A204.1 (cell line): ENCODE data around the gene CDCA7.
"Not testable (repeated sequence)": the region's sequence is repeated elsewhere in the genome, so short reads cannot be mapped to it uniquely, and the experiment has no call there.

ENCODE experiments used
- FAIRE-seq: peaks from 2 replicates; lab custom pipeline; 2012; peaks lifted over from hg19 to GRCh38; lab: Jason Lieb, UNC

The CDCA7 gene

GRCh38 chr2:173354582-173355131 lies at the start of gene CDCA7:
Gene CDCA7 (plus strand): TSS chr2:173354872. CDS start chr2:173354964, 92 bp downstream.
- no peak for FAIRE-seq

GRCh38 chr2:173305303-173305702 lies 49.4 kb upstream of the CDCA7 start:
- FAIRE-seq = no peak

GRCh38 chr2:173307293-173307692 lies 47.4 kb upstream of the CDCA7 start:
- FAIRE-seq = no peak

GRCh38 chr2:173309370-173309769 lies 45.3 kb upstream of the CDCA7 start:
- FAIRE-seq = not testable (repeated sequence)

- FAIRE-seq = no peak
Measured at GRCh38 chr2:173311844-173312606, 42.6 kb upstream of the CDCA7 start.

- FAIRE-seq = no peak
Measured at GRCh38 chr2:173323371-173323770, 31.3 kb upstream of the CDCA7 start.

GRCh38 chr2:173326806-173327205 lies 27.9 kb upstream of the CDCA7 start:
- FAIRE-seq = no peak

- FAIRE-seq = no peak
Measured at GRCh38 chr2:173327421-173327820, 27.3 kb upstream of the CDCA7 start.

GRCh38 chr2:173333003-173333402 lies 21.7 kb upstream of the CDCA7 start:
- FAIRE-seq = not testable (repeated sequence)

- no peak for FAIRE-seq
Measured at GRCh38 chr2:173339807-173340206, 14.9 kb upstream of the CDCA7 start.

GRCh38 chr2:173343921-173344320 lies 10.8 kb upstream of the CDCA7 start:
- FAIRE-seq = no peak

- no peak for FAIRE-seq
Measured at GRCh38 chr2:173346035-173346434, 8.6 kb upstream of the CDCA7 start.

GRCh38 chr2:173347305-173348168 lies 7.1 kb upstream of the CDCA7 start:
- no peak for FAIRE-seq

GRCh38 chr2:173349287-173349686 lies 5.4 kb upstream of the CDCA7 start:
- FAIRE-seq = no peak

GRCh38 chr2:173350383-173350782 lies 4.3 kb upstream of the CDCA7 start:
- FAIRE-seq = no peak

- no peak for FAIRE-seq
Measured at GRCh38 chr2:173351879-173352278, 2.8 kb upstream of the CDCA7 start.

GRCh38 chr2:173353556-173353955 lies 1.1 kb upstream of the CDCA7 start:
- no peak for FAIRE-seq

- FAIRE-seq = no peak
Measured at GRCh38 chr2:173354073-173354581, 545 bp upstream of the CDCA7 start.

- FAIRE-seq = no peak
Measured at GRCh38 chr2:173355132-173355865, 627 bp downstream of the CDCA7 start.

- no peak for FAIRE-seq
Measured at GRCh38 chr2:173355866-173356508, 1.3 kb downstream of the CDCA7 start.

GRCh38 chr2:173357346-173357745 lies 2.7 kb downstream of the CDCA7 start:
- no peak for FAIRE-seq

GRCh38 chr2:173358616-173359015 lies 3.9 kb downstream of the CDCA7 start:
- FAIRE-seq = no peak
